ENCODE measurements around the gene ADAM11.
A peak's percentile ranks its signal among the peaks of the same experiment; 100 is the strongest.

ADAM11 gene

GRCh38 chr17:44757918-44758413 is 822 bp upstream of the ADAM11 start:
- Histone ChIP-seq H3K14ac (ENCODE audit: low read length) (no peak overlapping the region), H3K9ac (ENCODE audit: low read length) (no peak overlapping the region), H4K91ac (ENCODE audit: low read depth, low read length) (no peak overlapping the region), H2AK5ac (ENCODE audit: low read length) (no peak overlapping the region), H4K8ac (ENCODE audit: low read depth, low read length) (no peak overlapping the region), H3K27ac (ENCODE audit: low read depth, low read length) (no peak overlapping the region), H3K4me1 (ENCODE audit: control insufficient read depth in 1 of 2, insufficient read depth in 2 of 2, low read length in 2 of 2) (peaks cover 3 to 5% of the 10 kb centered on the region in 2 experiments), H2AFZ (ENCODE audit: insufficient read depth, low read length, poor library complexity) (no peak overlapping the region), H3K4me2 (ENCODE audit: low read length) (no peak overlapping the region), H2BK12ac (ENCODE audit: low read length) (no peak overlapping the region), H3K4me3 (ENCODE audit: low read depth, low read length) (no peak overlapping the region), H2BK5ac (ENCODE audit: low read depth, low read length, poor library complexity) (no peak overlapping the region), H3K4ac (ENCODE audit: low read depth, low read length) (no peak overlapping the region), H3K79me1 (ENCODE audit: low read length) (no peaks in the 10 kb centered on the region), H4K12ac (ENCODE audit: low read depth, low read length) (no peak overlapping the region), H3K27me3 (ENCODE audit: insufficient read depth, low read length) (peaks cover 23% of the 10 kb centered on the region), H3K9me3 (ENCODE audit: insufficient read depth, low read depth, low read length) (peaks cover 2% of the 10 kb centered on the region), H3K23ac (ENCODE audit: low read length) (no peak overlapping the region), H3K36me3 (ENCODE audit: control insufficient read depth in 1 of 2, insufficient read depth in 2 of 2, low read length in 2 of 2) (no peaks in the 10 kb centered on the region), H2BK120ac (ENCODE audit: insufficient read depth, low read length, poor library complexity) (no peak overlapping the region), H3K79me2 (ENCODE audit: control insufficient read depth, insufficient read depth, low read length, poor library complexity) (no peaks in the 10 kb centered on the region), H3K18ac (ENCODE audit: low read length) (no peak overlapping the region)
- DNase-seq: no peak
- no CpG with 5 or more reads among the region's 5 CpGs for WGBS (ENCODE audit: extremely low coverage, insufficient coverage, insufficient read length)

GRCh38 chr17:44759086-44759915 is 513 bp downstream of the ADAM11 start:
- no peak overlapping the region for H4K8ac ChIP-seq (ENCODE audit: low read depth, low read length)
- no CpG with 5 or more reads among the region's 60 CpGs for WGBS (ENCODE audit: extremely low coverage, insufficient coverage, insufficient read length)

GRCh38 chr17:44759916-44760243 is 1.1 kb downstream of the ADAM11 start:
- Histone ChIP-seq H3K27ac (ENCODE audit: low read depth, low read length) (no peak overlapping the region), H2AFZ (ENCODE audit: insufficient read depth, low read length, poor library complexity) (no peak overlapping the region), H3K79me2 (ENCODE audit: control insufficient read depth, insufficient read depth, low read length, poor library complexity) (no peaks in the 10 kb centered on the region), H3K36me3 (ENCODE audit: control insufficient read depth in 1 of 2, insufficient read depth in 2 of 2, low read length in 2 of 2) (no peaks in the 10 kb centered on the region), H4K12ac (ENCODE audit: low read depth, low read length) (no peak overlapping the region), H3K4ac (ENCODE audit: low read depth, low read length) (no peak overlapping the region), H2BK5ac (ENCODE audit: low read depth, low read length, poor library complexity) (no peak overlapping the region), H2BK120ac (ENCODE audit: insufficient read depth, low read length, poor library complexity) (no peak overlapping the region), H3K9me3 (ENCODE audit: insufficient read depth, low read depth, low read length) (peaks cover 2% of the 10 kb centered on the region), H2AK5ac (ENCODE audit: low read length) (no peak overlapping the region), H4K91ac (ENCODE audit: low read depth, low read length) (no peak overlapping the region), H2BK12ac (ENCODE audit: low read length) (no peak overlapping the region), H3K4me1 (ENCODE audit: control insufficient read depth in 1 of 2, insufficient read depth in 2 of 2, low read length in 2 of 2) (peaks cover 3 to 5% of the 10 kb centered on the region in 2 experiments), H3K4me2 (ENCODE audit: low read length) (no peak overlapping the region), H3K18ac (ENCODE audit: low read length) (no peak overlapping the region), H3K79me1 (ENCODE audit: low read length) (no peaks in the 10 kb centered on the region), H4K8ac (ENCODE audit: low read depth, low read length) (no peak overlapping the region), H3K14ac (ENCODE audit: low read length) (no peak overlapping the region), H3K4me3 (ENCODE audit: low read depth, low read length) (no peak overlapping the region), H3K23ac (ENCODE audit: low read length) (no peak overlapping the region), H3K9ac (ENCODE audit: low read length) (no peak overlapping the region), H3K27me3 (ENCODE audit: insufficient read depth, low read length) (peaks cover 23% of the 10 kb centered on the region)
- no peak for DNase-seq
- WGBS (ENCODE audit: extremely low coverage, insufficient coverage, insufficient read length): no CpG with 5 or more reads among the region's 3 CpGs

More at GRCh38 chr17:44759086-44759915, 513 bp downstream of the ADAM11 start:
- H4K12ac ChIP-seq (ENCODE audit: low read depth, low read length): no peak overlapping the region
- no peak overlapping the region for H2BK120ac ChIP-seq (ENCODE audit: insufficient read depth, low read length, poor library complexity)
- H3K4ac ChIP-seq (ENCODE audit: low read depth, low read length): no peak overlapping the region
- no peak overlapping the region for H3K23ac ChIP-seq (ENCODE audit: low read length)
- H2BK5ac ChIP-seq (ENCODE audit: low read depth, low read length, poor library complexity): no peak overlapping the region
- peaks cover 3 to 5% of the 10 kb centered on the region in 2 experiments for H3K4me1 ChIP-seq (ENCODE audit: control insufficient read depth in 1 of 2, insufficient read depth in 2 of 2, low read length in 2 of 2)
- DNase-seq: no peak
- H3K4me2 ChIP-seq (ENCODE audit: low read length): peak overlapping the region; percentile 58
- no peak overlapping the region for H2BK12ac ChIP-seq (ENCODE audit: low read length)
- no peaks in the 10 kb centered on the region for H3K36me3 ChIP-seq (ENCODE audit: control insufficient read depth in 1 of 2, insufficient read depth in 2 of 2, low read length in 2 of 2)
- peaks cover 23% of the 10 kb centered on the region for H3K27me3 ChIP-seq (ENCODE audit: insufficient read depth, low read length)
- H3K9me3 ChIP-seq (ENCODE audit: insufficient read depth, low read depth, low read length): peaks cover 2% of the 10 kb centered on the region
- no peaks in the 10 kb centered on the region for H3K79me1 ChIP-seq (ENCODE audit: low read length)
- H2AFZ ChIP-seq (ENCODE audit: insufficient read depth, low read length, poor library complexity): no peak overlapping the region
- H3K4me3 ChIP-seq (ENCODE audit: low read depth, low read length): peak overlapping the region; percentile 30
- no peaks in the 10 kb centered on the region for H3K79me2 ChIP-seq (ENCODE audit: control insufficient read depth, insufficient read depth, low read length, poor library complexity)
- H3K14ac ChIP-seq (ENCODE audit: low read length): no peak overlapping the region
- H2AK5ac ChIP-seq (ENCODE audit: low read length): no peak overlapping the region
- H4K91ac ChIP-seq (ENCODE audit: low read depth, low read length): no peak overlapping the region
- no peak overlapping the region for H3K27ac ChIP-seq (ENCODE audit: low read depth, low read length)
- H3K9ac ChIP-seq (ENCODE audit: low read length): no peak overlapping the region
- no peak overlapping the region for H3K18ac ChIP-seq (ENCODE audit: low read length)

- no peak overlapping the region for H3K4me2 ChIP-seq (ENCODE audit: low read length)
- WGBS (ENCODE audit: extremely low coverage, insufficient coverage, insufficient read length): no CpG with 5 or more reads among the region's 13 CpGs
- H2BK12ac ChIP-seq (ENCODE audit: low read length): no peak overlapping the region
- no peak overlapping the region for H4K12ac ChIP-seq (ENCODE audit: low read depth, low read length)
- no peak overlapping the region for H3K23ac ChIP-seq (ENCODE audit: low read length)
- no peaks in the 10 kb centered on the region for H3K79me1 ChIP-seq (ENCODE audit: low read length)
- H4K8ac ChIP-seq (ENCODE audit: low read depth, low read length): no peak overlapping the region
- peaks cover 23% of the 10 kb centered on the region for H3K27me3 ChIP-seq (ENCODE audit: insufficient read depth, low read length)
- no peak overlapping the region for H3K4ac ChIP-seq (ENCODE audit: low read depth, low read length)
- H3K27ac ChIP-seq (ENCODE audit: low read depth, low read length): no peak overlapping the region
- peaks cover 2% of the 10 kb centered on the region for H3K9me3 ChIP-seq (ENCODE audit: insufficient read depth, low read depth, low read length)
- H3K79me2 ChIP-seq (ENCODE audit: control insufficient read depth, insufficient read depth, low read length, poor library complexity): no peaks in the 10 kb centered on the region
- no peak overlapping the region for H2AFZ ChIP-seq (ENCODE audit: insufficient read depth, low read length, poor library complexity)
- no peak overlapping the region for H4K91ac ChIP-seq (ENCODE audit: low read depth, low read length)
- H3K4me1 ChIP-seq (ENCODE audit: control insufficient read depth in 1 of 2, insufficient read depth in 2 of 2, low read length in 2 of 2): peaks cover 3 to 5% of the 10 kb centered on the region in 2 experiments
- no peak overlapping the region for H2BK120ac ChIP-seq (ENCODE audit: insufficient read depth, low read length, poor library complexity)
- no peaks in the 10 kb centered on the region for H3K36me3 ChIP-seq (ENCODE audit: control insufficient read depth in 1 of 2, insufficient read depth in 2 of 2, low read length in 2 of 2)
- H3K18ac ChIP-seq (ENCODE audit: low read length): no peak overlapping the region
- no peak overlapping the region for H3K9ac ChIP-seq (ENCODE audit: low read length)
- no peak overlapping the region for H3K4me3 ChIP-seq (ENCODE audit: low read depth, low read length)
- no peak overlapping the region for H3K14ac ChIP-seq (ENCODE audit: low read length)
- no peak overlapping the region for H2AK5ac ChIP-seq (ENCODE audit: low read length)
- DNase-seq: no peak
- no peak overlapping the region for H2BK5ac ChIP-seq (ENCODE audit: low read depth, low read length, poor library complexity)
These were observed 1.9 kb downstream of the ADAM11 start for GRCh38 chr17:44760474-44761308.

Data from trophoblast cell (in vitro differentiated cells and primary cell).